Measurements from ENCODE around the gene LINGO3.

- no peak for TF ChIP-seq CTCF (IDR thresholded peaks at IDR 0.05; ENCODE audit: poor library complexity, severe bottlenecking)
- no peak for TF ChIP-seq EZH2 (IDR thresholded peaks at IDR 0.05; ENCODE audit: borderline replicate concordance, insufficient read depth, low read length, poor library complexity, severe bottlenecking)
- TF ChIP-seq TAF1 (IDR thresholded peaks at IDR 0.05; ENCODE audit: low read depth): no peak
- TF ChIP-seq RAD21 (conservative IDR thresholded peaks at IDR 0.05): no peak
- no peak for TF ChIP-seq EP300 (conservative IDR thresholded peaks at IDR 0.05; ENCODE audit: poor library complexity, severe bottlenecking)
Measured at GRCh38 chr19:2333807-2334211, 25.9 kb upstream of the LINGO3 start.

Measured in neural cell (in vitro differentiated cells).